ENCODE measurements around the gene LDB1.

The LDB1 gene

DNA sequence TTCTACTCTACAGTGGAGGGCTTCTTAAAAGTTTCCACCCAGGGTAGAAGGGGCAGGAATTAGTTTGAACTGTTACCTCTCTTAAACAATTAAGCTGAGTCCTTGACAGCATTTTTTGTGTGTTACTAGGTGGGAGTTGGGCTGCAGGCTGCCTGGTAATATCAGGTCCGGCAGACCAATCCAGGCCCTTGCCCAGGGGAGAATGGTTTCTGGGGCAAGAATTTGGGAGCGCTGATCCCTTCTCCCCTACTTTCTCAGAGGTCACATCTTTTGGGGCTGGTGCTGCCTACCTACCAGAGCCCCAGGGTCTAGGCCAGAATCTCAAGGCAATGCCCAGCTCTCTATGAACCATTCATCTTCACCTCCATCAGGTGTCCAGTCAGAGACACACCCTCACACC, 14.2 kb upstream of the LDB1 start:
- no peak for DNase-seq

DNA sequence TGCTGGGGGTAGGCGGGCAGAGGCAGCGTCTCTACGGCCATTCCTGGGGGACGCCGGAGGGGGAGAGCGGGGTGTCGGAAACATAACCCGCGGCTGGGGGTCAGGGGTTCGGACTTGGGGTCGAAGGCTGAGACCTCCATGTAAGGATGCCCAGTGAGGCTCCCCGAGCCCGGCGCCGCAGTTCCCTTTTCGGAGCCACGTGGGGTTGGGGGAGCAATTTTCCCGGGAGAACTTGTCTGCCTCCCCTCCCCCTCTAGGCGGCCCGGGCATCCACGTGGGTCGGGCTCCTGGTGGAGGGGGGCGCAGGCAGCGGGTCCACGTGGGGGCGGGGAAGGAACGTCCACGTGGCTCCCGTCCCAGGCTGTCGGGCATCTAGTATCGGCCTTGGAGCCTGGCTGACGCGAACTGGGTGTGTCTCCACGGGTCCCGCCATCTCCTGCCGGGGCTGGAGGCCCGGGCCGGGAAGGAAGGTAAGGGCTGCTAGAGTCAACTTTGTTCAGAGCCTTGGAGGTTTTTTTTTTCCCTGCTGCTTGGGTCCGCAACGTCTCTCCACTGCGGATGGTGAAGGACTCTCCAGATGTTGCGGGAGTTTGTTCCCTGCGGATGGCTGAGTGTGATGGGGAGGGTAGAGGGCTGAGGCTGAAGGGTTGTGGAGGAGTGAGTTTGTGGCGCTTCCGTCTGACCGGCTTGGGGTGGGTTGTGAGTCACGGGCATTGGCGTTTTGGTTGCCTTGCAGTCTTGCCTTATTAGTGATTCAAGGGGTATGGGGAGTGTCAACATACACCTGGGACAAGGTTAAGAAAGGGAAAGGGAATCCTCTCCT, 13.4 kb upstream of the LDB1 start:
- peak in 1 of 2 experiments; percentile 72 for DNase-seq

GRCh38 chr10:102132563-102133372, 12.6 kb upstream of the LDB1 start, which contains the start of gene PPRC1:
TSS of gene PPRC1 (plus strand) at chr10:102133040. CDS start at chr10:102133069, 29 bp downstream.
- DNase-seq = peak; percentile 95 to 96

GRCh38 chr10:102132193-102132562, 12.0 kb upstream of the LDB1 start:
- DNase-seq = no peak

DNA sequence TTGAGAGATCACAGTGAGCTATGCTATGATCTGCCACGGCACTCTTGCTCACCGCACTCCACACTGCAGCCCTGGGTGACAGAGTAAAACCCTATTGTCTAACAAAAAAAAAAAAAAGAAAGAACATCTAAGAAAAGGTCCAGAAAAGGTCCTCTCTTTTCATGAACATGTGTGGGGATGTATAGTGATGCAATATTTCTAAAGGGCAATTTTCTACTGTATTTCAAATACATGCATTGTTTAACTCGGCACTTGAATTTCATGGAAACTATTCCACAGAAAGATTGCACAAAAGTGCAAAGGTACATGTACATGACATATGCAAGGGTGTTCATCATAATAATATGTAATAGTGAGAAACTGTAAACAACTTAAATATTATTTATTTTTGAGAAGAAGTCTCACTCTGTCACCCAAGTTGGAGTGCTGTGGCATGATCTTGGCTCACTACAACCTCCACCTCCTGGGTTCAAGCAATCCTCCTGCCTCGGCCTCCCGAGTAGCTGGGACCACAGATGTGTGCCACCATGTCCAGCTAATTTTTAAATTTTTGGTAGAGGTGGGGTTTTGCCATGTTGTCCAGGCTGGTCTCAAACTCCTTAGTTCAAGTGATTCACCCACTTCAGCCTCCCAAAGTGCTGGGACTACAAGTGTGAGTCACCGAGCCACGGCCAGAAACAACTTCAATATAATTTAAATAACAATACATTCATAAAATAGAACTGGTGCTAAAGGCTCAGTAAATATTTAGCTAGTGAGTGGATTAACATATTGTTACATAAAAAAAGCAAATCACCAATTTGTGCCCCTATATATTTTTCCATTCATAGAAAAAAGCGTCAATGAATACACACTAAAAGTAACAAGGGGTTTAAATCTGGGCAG, 11.4 kb upstream of the LDB1 start:
- no peak for DNase-seq

DNA sequence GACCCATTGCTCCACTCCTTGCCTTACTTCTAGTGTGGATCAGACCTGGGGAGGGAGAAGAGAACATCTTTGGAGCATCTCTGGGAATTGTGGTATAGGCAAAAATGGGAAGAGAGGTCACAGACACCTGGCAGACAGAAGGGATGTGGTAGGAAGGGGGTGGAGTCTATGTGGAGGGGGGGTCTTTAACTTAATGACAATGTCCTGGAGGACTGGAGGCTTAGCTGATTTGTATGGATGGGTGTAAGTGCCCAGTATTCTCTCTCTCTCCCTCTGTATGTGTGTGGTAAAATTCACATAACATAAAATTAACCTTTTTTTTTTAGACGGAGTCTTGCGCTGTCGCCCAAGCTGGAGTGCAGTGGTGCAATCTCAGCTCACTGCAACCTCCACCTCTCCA, 3.1 kb upstream of the LDB1 start:
- DNase-seq = no peak

DNA sequence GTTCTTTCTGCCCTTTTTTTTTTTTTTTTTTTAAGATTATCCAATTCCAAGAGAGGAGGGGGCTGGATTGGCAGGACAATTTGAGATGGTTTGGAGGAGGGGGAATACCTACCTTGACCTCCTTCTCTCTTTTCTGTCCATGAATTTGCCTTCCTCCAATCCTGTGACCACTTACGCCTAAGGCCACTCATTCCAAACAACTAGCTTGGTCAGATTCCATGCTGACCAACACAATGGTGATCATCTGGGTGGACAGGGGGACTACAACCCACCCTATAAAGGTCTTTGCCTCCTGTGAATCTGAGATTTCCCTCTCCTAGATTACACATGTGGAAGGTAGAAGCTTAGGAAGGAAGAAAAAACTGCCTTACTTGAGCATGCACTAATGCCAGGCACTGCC, 2.3 kb upstream of the LDB1 start:
- no peak for DNase-seq

GRCh38 chr10:102121739-102122372, 1.7 kb upstream of the LDB1 start:
- no peak for DNase-seq

DNA sequence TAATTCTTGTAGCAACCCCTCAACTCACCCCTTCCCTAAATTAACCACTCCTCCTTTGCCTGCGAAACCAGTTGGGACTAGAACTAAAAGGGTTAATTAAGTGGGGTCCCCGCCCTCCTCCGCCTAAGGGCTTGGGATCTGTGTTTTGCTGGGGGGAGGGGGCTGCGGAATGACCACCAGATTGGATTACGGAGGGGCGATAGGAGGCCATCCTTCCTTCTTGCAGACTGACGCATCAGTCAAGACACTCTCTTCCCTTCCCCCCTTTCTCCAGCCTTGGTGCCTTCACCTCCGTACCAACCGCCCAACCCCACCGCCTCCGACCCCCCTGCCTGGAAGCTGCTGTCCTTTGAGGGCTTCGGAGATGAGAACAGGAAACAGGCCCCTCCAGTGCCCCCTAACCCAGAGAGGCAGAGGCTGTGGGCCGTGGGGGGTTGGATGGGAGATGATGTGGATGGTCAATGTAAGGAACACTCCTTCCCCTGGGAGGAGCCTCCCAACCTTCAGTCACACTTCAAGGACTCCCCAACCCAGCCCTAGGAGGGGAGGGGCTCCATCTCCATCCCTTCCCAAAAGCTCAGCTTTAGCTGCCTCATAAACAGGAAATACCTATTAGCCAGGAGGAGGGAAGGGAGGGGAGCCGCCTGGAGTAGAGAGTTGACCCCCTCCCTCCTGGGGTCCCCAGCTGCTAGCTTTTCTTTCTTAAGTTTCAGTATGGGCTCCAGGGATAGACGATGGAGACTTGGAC, 997 bp upstream of the LDB1 start:
- DNase-seq = no peak

DNA sequence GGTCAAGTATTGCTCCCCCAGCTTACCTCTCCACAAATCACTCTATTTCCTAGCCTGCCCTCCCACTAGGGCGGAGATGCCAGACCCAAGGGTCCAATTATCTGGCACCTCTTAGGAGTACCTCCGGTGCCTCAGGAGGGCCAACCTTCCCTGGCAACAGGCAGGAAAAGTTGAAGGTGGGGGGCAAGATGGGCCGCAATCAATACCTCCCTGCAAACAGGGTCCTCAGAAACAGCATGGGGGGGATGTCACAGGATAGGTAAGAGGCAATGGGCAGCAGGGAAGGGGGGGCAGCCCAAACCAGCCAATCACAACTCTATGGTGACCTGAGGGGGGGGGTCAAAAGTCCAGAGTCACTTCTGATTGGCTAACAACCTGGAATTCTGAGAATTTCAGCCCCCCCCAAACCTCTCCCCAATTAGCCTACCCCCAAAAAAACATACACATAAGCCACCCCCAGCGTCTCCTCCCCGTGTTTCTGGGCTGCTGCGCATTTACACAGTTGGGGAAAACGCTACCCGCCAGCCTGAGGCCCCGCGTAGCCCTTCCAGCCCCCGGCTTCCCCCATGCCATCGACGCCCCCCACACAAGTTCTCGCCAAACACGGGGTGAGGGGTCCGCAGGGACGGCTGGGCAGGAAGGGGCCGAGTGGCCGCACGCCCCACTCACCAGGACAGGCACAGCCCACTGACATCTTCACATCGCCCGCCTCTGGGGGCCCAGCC, 589 bp downstream of the LDB1 start:
- peak in 1 of 2 experiments; percentile 49 for DNase-seq

DNA sequence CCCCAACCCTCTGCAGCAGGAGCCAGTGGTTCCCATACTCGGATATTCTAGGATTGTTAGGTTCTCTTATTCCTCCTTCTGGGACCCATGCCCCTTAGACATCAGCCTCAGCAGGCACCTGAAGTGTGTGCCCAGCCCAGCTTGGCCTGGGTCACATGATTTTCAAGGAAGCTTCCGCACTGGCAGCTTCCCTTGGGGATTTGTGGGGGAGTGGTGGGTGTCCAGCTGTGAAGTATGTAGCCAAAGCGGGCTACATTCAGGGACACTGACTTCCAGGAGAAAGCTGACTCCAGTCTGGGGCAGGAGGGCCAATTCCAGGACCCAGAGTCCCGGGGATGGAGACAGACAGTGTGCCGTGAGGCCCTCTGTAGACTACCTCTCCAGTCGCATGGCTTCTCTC, 1.3 kb downstream of the LDB1 start:
- DNase-seq = peak in 1 of 2 experiments; percentile 40

GRCh38 chr10:102117391-102118159, 2.6 kb downstream of the LDB1 start:
- DNase-seq = peak; percentile 42 to 61

DNA sequence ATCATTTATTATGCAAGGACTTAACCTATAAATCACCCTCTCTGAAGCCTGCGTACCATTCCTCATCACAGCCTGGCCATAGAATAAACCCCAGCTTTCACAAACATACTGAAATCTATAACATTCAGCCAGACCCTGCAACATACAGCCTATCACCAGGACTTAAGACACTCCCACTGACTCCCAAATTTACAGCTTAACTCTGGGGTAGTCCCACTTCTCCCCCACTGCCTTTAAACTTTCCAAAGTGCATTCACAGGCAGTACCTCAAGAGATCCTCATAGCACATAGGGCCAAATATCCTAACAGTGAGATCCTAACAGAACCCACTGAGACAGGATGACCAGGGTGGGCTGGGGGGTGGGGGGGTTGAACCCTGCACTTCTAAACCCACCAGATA, 3.5 kb downstream of the LDB1 start:
- no peak for DNase-seq

- DNase-seq = no peak
These were observed 4.4 kb downstream of the LDB1 start for GRCh38 chr10:102115775-102116174.

GRCh38 chr10:102114861-102115618, 5.1 kb downstream of the LDB1 start:
- DNase-seq = peak; percentile 78 to 91

GRCh38 chr10:102113956-102114857, 6.0 kb downstream of the LDB1 start:
- no peak for DNase-seq

DNA sequence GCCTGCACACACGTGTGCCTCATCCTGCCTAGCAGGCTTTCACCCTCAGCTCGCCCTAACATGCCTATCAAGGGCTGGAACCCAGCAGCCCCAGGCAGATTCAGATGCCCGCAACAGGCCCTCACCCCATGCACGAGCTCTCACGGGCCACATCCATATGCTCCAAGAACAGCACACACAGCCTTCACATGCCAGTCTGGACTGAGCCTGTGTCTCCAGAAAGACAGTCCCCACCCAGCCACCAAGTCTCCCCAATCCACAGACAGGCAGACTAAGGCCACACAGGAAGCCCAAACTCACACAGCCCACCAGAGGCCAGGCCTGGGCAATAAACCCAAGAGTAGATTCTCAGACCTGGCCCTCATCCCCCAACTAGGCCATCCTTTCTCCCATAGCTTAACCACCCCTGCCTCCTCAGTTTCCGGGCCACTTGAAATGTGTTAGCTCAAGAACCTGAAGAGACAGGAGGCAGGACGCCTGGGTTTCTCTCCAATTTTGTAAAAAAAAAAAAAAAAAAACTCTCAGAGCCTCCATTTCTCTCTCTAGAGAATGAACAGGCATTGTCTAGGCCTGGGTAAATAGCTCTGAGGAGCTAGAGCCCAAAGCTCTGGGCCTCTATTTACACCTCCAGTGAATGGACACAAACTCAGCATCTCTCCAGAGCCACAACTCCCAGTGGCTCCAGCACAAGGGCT, 6.8 kb downstream of the LDB1 start:
- DNase-seq = no peak
